SK-N-SH (cell line): ENCODE data around the gene ARHGEF10L. TPM values are rescaled to one million over a fixed set of nuclear protein-coding genes. Genes with fewer than 3 reads are reported as not detected.

Source experiments
- CTCF ChIA-PET: fragments of 300-600, 350-600 bp; formaldehyde crosslinking; extraction: SDS; loops from one replicate; lab custom pipeline; 2021; lab: Yijun Ruan, JAX
- POLR2A ChIA-PET: fragments of 350-600 bp; sonication (Branson Sonifier 250); formaldehyde crosslinking; extraction: SDS; loops from one replicate; lab custom pipeline; 2020; ENCODE audit warnings: antibody characterized with exemption, inconsistent platforms; lab: Yijun Ruan, JAX
- DNase-seq: peaks from one replicate; pipeline ENCODE4 v3.0.0; 2012
- H2AFZ ChIP-seq: fragments of 200-600 bp; sonication (generic); 2 replicates; pipeline ENCODE4 v1.8.1; 2016; ENCODE audit warnings: antibody characterized with exemption, mild to moderate bottlenecking, low read depth
- H3F3A ChIP-seq: fragments of 200-600 bp; sonication (generic); replicated peaks from 2 replicates; pipeline ENCODE3; 2016; ENCODE audit warnings: antibody characterized with exemption, mild to moderate bottlenecking; ENCODE audit not compliant: insufficient read depth
- H3K27ac ChIP-seq, 2 experiments: fragments of 200-500 bp in 1 of 2; fragments of 200-600 bp in 1 of 2; sonication (Bioruptor generic) in 1 of 2; sonication (generic), shearing (Covaris generic) in 1 of 2; 2 replicates each; pipeline versions ENCODE4 v1.5.1 to v1.6.1; 2014 to 2016; ENCODE audit warnings: low read depth in 2 of 2, inconsistent platforms in 1 of 2, low read length in 1 of 2, mild to moderate bottlenecking in 1 of 2, mixed read lengths in 1 of 2
- H3K27me3 ChIP-seq: fragments of 200-600 bp; sonication (generic), shearing (Covaris generic); 2 replicates; pipeline ENCODE4 v1.6.1; 2016; ENCODE audit warnings: mixed run types; ENCODE audit not compliant: insufficient read depth
- H3K36me3 ChIP-seq, 2 experiments: fragments of 200-500 bp in 1 of 2; fragments of 200-600 bp in 1 of 2; sonication (Bioruptor generic) in 1 of 2; sonication (generic) in 1 of 2; replicated peaks in 1 of 2; 2 replicates each; pipeline versions ENCODE3 to v1.5.1; 2014 to 2016; ENCODE audit warnings: low read length in 1 of 2, mild to moderate bottlenecking in 1 of 2; ENCODE audit not compliant: insufficient read depth in 2 of 2, control insufficient read depth in 1 of 2
- H3K4me1 ChIP-seq, 2 experiments: fragments of 200-500 bp in 1 of 2; fragments of 200-600 bp in 1 of 2; sonication (Bioruptor generic) in 1 of 2; sonication (generic), shearing (Covaris generic) in 1 of 2; 2 replicates each; pipeline versions ENCODE4 v1.5.1 to v1.6.1; 2014 to 2016; ENCODE audit warnings: low read depth in 1 of 2, low read length in 1 of 2, mixed run types in 1 of 2; ENCODE audit not compliant: insufficient read depth in 2 of 2, control insufficient read depth in 1 of 2
- H3K4me2 ChIP-seq: fragments of 200-600 bp; sonication (generic), shearing (Covaris generic); 2 replicates; pipeline ENCODE4 v1.6.1; 2017; ENCODE audit warnings: mixed run types
- H3K4me3 ChIP-seq, 2 experiments: fragments of 200-500 bp in 1 of 2; fragments of 200-600 bp in 1 of 2; sonication (Bioruptor generic) in 1 of 2; sonication (generic), shearing (Covaris generic) in 1 of 2; 2 replicates each; pipeline versions ENCODE4 v1.5.1 to v1.8.1; 2014 to 2016; ENCODE audit warnings: low read depth in 2 of 2, inconsistent platforms in 1 of 2, low read length in 1 of 2, mild to moderate bottlenecking in 1 of 2, mixed read lengths in 1 of 2, moderate library complexity in 1 of 2
- H3K79me2 ChIP-seq: fragments of 200-600 bp; sonication (generic); 2 replicates; pipeline ENCODE4 v1.8.1; 2017; ENCODE audit warnings: mild to moderate bottlenecking; ENCODE audit not compliant: insufficient read depth
- H3K9ac ChIP-seq: fragments of 200-600 bp; sonication (generic); 2 replicates; pipeline ENCODE4 v1.6.1; 2017; ENCODE audit warnings: mixed run types
- H3K9me2 ChIP-seq: fragments of 200-600 bp; sonication (generic); 2 replicates; pipeline ENCODE4 v1.6.1; 2017; ENCODE audit warnings: mixed run types
- H3K9me3 ChIP-seq: fragments of 200-600 bp; sonication (generic); 2 replicates; pipeline ENCODE4 v1.6.1; 2017; ENCODE audit warnings: mixed run types, mild to moderate bottlenecking, moderate library complexity
- H4K20me1 ChIP-seq: fragments of 200-600 bp; sonication (generic); 2 replicates; pipeline ENCODE4 v1.6.1; 2017; ENCODE audit warnings: mild to moderate bottlenecking, mixed run types; ENCODE audit not compliant: insufficient read depth
- CHD2 ChIP-seq: fragments of 150-350 bp; IDR thresholded peaks from 2 replicates; pipeline ENCODE4 v1.6.1; 2018; ENCODE audit warnings: low read length; ENCODE audit not compliant: partially characterized antibody
- FOXJ3 ChIP-seq: sonication (generic); formaldehyde crosslinking; IDR thresholded peaks from 2 replicates; pipeline ENCODE4 v1.5.1; 2020; ENCODE audit warnings: mild to moderate bottlenecking, missing genetic modification reagents
- FOXM1 ChIP-seq: IDR thresholded peaks from 2 replicates; pipeline ENCODE4 v1.4.0; 2012; ENCODE audit warnings: low read depth, mild to moderate bottlenecking
- JUND ChIP-seq: IDR thresholded peaks from 2 replicates; pipeline ENCODE4 v1.4.0; 2012
- MEF2A ChIP-seq: IDR thresholded peaks from 2 replicates; pipeline ENCODE4 v1.4.0; 2012; ENCODE audit warnings: low read depth, borderline replicate concordance
- MXI1 ChIP-seq: IDR thresholded peaks from 2 replicates; pipeline ENCODE4 v1.6.1; 2012; ENCODE audit warnings: mild to moderate bottlenecking, low read depth, low read length, improper control_type of control experiment
- NFIC ChIP-seq: IDR thresholded peaks from 2 replicates; pipeline ENCODE4 v1.4.0; 2012; ENCODE audit warnings: borderline replicate concordance
- RAD21 ChIP-seq: IDR thresholded peaks from 2 replicates; pipeline ENCODE4 v1.6.1; 2012; ENCODE audit warnings: mild to moderate bottlenecking, low read length
- TEAD4 ChIP-seq: IDR thresholded peaks from 2 replicates; pipeline ENCODE4 v1.4.0; 2012; ENCODE audit warnings: mild to moderate bottlenecking, borderline replicate concordance; ENCODE audit not compliant: insufficient read depth
- WGBS: methylation state at CpG from one replicate; pipeline ENCODE4 v1.1.6; 2017; ENCODE audit warnings: low lambda C conversion rate; 5-methylcytosine and 5-hydroxymethylcytosine counted together
- polyA plus RNA-seq, 3 experiments: library from polyadenylated mRNA; depleted of rRNA; stranded (reverse); fragments of >200 nt; gene quantifications; 2 replicates each; pipeline ENCODE4 v1.2.3, GENCODE V29; 2012
- TF ChIP-seq, protein P1 (sequence below): fragments of 150-350 bp; IDR thresholded peaks from 2 replicates; pipeline ENCODE4 v1.6.1; 2016; ENCODE audit warnings: mild to moderate bottlenecking, low read depth, low read length
- TF ChIP-seq, protein P2 (sequence below): IDR thresholded peaks from 2 replicates; pipeline ENCODE4 v1.4.0; 2012; ENCODE audit warnings: low read depth
- TF ChIP-seq, protein P3 (sequence below): IDR thresholded peaks from 2 replicates; pipeline ENCODE4 v1.4.0; 2012; ENCODE audit warnings: low read depth, borderline replicate concordance

ARHGEF10L gene
- polyA plus RNA-seq, 1 of the 3 experiments (the other 2 are of a cell fraction): 12.5 TPM

DNA sequence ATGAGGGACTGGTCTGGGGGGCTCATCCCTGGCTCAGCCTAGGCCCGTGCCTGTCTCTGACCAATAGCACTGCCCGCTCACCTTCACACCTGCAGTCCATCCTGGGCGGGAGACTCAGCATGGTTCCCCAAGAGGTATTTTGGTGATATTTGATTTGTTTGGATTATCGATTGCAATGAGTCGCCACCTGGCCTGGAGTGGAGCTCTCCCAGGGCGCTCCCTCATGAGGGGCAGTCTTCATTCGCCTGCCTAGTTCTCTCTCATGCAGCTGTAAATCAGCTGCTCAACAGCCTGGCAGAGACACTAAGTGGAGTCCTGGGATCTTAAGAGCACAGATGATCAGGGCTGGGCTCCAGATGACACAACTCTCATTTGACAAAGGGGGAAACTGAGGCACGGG, 125.6 kb downstream of the ARHGEF10L start:
- no peak overlapping the region for H2AFZ ChIP-seq
- no peaks in the 10 kb centered on the region for H3K9me2 ChIP-seq
- ChIA-PET CTCF (interaction anchor here (0.9 to 3.7 kb wide), 4 partner anchors 12 to 916 kb away, joined by 3 to 17 read pairs (median 8); no protein-coding TSS in a partner anchor), POLR2A (no interaction called here)
- H4K20me1 ChIP-seq: 0 out of 2 replicates have a peak, but pooled peaks cover 4% of the 10 kb centered on the region
- WGBS: 95% methylated on average over 7 of the region's 8 CpGs
- no peaks in the 10 kb centered on the region for H3F3A ChIP-seq
- peaks cover 14 to 17% of the 10 kb centered on the region in 2 experiments for H3K36me3 ChIP-seq
- no peak for DNase-seq
- H3K79me2 ChIP-seq: no peaks in the 10 kb centered on the region
- H3K4me3 ChIP-seq: no peak overlapping the region
- no peaks in the 10 kb centered on the region for H3K27me3 ChIP-seq
- H3K4me2 ChIP-seq: no peak overlapping the region
- TF ChIP-seq, protein P1, sequence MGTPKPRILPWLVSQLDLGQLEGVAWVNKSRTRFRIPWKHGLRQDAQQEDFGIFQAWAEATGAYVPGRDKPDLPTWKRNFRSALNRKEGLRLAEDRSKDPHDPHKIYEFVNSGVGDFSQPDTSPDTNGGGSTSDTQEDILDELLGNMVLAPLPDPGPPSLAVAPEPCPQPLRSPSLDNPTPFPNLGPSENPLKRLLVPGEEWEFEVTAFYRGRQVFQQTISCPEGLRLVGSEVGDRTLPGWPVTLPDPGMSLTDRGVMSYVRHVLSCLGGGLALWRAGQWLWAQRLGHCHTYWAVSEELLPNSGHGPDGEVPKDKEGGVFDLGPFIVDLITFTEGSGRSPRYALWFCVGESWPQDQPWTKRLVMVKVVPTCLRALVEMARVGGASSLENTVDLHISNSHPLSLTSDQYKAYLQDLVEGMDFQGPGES: no peak
- TF ChIP-seq, protein P2, sequence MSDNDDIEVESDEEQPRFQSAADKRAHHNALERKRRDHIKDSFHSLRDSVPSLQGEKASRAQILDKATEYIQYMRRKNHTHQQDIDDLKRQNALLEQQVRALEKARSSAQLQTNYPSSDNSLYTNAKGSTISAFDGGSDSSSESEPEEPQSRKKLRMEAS: no peak
- TF ChIP-seq, protein P3, sequence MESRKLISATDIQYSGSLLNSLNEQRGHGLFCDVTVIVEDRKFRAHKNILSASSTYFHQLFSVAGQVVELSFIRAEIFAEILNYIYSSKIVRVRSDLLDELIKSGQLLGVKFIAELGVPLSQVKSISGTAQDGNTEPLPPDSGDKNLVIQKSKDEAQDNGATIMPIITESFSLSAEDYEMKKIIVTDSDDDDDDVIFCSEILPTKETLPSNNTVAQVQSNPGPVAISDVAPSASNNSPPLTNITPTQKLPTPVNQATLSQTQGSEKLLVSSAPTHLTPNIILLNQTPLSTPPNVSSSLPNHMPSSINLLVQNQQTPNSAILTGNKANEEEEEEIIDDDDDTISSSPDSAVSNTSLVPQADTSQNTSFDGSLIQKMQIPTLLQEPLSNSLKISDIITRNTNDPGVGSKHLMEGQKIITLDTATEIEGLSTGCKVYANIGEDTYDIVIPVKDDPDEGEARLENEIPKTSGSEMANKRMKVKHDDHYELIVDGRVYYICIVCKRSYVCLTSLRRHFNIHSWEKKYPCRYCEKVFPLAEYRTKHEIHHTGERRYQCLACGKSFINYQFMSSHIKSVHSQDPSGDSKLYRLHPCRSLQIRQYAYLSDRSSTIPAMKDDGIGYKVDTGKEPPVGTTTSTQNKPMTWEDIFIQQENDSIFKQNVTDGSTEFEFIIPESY: no peak
- no peak for TF ChIP-seq RAD21
- TF ChIP-seq FOXM1: no peak
- TF ChIP-seq MEF2A: no peak
- no peak overlapping the region for H3K9ac ChIP-seq
- peaks cover 0 to 18% of the 10 kb centered on the region in 2 experiments; a peak in 1 of 4 replicates for H3K4me1 ChIP-seq
- H3K9me3 ChIP-seq: no peaks in the 10 kb centered on the region
- H3K27ac ChIP-seq: no peak overlapping the region

DNA sequence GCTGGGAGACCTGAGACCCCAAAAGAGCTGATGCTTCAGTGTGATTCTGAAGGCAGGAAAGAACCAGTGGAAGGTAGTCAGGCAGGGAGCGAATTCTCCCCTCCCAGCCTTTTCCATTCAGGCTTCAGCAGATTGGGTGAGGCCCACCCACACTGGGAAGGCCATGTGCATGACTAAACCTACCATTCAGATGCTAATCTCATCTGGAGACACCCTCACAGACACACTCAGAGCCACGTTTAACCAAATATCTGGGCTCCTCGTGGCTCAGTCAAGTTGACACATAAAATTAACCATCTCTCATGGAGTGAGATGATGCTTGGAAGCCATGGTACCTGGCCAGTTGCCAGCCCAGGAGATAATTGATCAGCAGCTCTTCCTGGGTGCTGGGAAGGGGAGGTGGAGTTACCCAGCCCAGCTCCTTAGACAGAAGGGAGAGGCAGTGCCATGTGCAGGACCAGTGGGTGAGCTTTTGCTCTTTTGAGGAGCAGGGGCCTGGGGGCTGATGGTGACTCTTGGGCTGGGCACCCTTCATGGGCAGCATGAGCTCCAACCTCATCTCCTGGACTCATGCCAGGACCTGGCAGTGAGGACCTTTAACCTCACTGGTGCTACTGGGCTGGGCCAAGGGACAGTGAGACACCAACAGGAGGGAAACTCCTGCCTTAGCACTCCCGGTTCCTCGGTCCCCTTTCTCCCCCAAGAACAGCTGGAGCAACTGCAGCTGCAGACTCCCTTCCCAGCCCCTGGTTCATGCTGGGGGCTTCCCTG, 126.6 kb downstream of the ARHGEF10L start:
- DNase-seq: no peak
- no peak overlapping the region for H3K4me2 ChIP-seq
- peaks cover 0 to 29% of the 10 kb centered on the region in 2 experiments; a peak in 2 of 4 replicates for H3K4me1 ChIP-seq
- WGBS: 83% methylated on average over 4 of the region's 5 CpGs
- 0 out of 2 replicates have a peak, but pooled peaks cover 4% of the 10 kb centered on the region for H4K20me1 ChIP-seq
- H3K27ac ChIP-seq: no peak overlapping the region
- CTCF ChIA-PET: interaction anchor here (0.9 to 3.7 kb wide), 9 partner anchors 10 to 915 kb away, joined by 3 to 17 read pairs (median 5); no protein-coding TSS in a partner anchor
- TF ChIP-seq, protein P1: no peak
- no peak for TF ChIP-seq CHD2
- no peak for TF ChIP-seq TEAD4
- TF ChIP-seq JUND: no peak
- TF ChIP-seq NFIC: peak; percentile 18; the same call in 1 of the 2 replicates
- no peak for TF ChIP-seq MXI1
- no peak for TF ChIP-seq FOXJ3
- H3K79me2 ChIP-seq: no peaks in the 10 kb centered on the region
- no peaks in the 10 kb centered on the region for H3F3A ChIP-seq
- peaks cover 14 to 17% of the 10 kb centered on the region in 2 experiments for H3K36me3 ChIP-seq
- H3K27me3 ChIP-seq: no peaks in the 10 kb centered on the region
- POLR2A ChIA-PET: no interaction called here
- no peaks in the 10 kb centered on the region for H3K9me2 ChIP-seq
- no peak overlapping the region for H3K9ac ChIP-seq
- no peak overlapping the region for H3K4me3 ChIP-seq
- H3K9me3 ChIP-seq: no peaks in the 10 kb centered on the region
- no peak overlapping the region for H2AFZ ChIP-seq
